HG02798 (cell line): ENCODE data around the gene TRIL.

Experiments used
- ATAC-seq: cut with Tn5 transposase; IDR thresholded peaks from one replicate; pipeline ENCODE4 v1.9.1; 2021; ENCODE audit warnings: mild to moderate bottlenecking; ENCODE audit not compliant: unreplicated experiment, poor library complexity

TRIL gene

DNA sequence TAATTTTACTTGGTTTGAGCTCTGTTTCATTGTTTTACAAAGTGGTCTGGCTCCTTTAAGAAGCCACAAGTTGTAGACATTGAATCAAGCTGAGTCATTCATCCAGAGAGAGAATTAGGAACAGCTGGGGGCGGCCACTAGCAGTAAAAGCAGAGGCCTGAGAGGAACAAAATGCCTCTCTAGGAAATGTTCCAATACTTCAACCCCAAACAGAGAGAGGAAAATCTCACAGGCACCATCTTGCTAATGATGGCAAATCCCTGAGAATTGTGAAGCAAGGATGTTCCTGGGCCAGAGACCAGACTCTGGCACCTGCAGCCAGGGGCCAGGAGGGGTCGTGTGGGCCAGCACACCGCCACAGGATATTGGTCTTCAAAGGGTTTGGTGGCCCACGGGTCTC, 26.5 kb upstream of the TRIL start:
- no peak for ATAC-seq

- no peak for ATAC-seq
Observed at GRCh38 chr7:28984217-28984616, 26.1 kb upstream of the TRIL start.

DNA sequence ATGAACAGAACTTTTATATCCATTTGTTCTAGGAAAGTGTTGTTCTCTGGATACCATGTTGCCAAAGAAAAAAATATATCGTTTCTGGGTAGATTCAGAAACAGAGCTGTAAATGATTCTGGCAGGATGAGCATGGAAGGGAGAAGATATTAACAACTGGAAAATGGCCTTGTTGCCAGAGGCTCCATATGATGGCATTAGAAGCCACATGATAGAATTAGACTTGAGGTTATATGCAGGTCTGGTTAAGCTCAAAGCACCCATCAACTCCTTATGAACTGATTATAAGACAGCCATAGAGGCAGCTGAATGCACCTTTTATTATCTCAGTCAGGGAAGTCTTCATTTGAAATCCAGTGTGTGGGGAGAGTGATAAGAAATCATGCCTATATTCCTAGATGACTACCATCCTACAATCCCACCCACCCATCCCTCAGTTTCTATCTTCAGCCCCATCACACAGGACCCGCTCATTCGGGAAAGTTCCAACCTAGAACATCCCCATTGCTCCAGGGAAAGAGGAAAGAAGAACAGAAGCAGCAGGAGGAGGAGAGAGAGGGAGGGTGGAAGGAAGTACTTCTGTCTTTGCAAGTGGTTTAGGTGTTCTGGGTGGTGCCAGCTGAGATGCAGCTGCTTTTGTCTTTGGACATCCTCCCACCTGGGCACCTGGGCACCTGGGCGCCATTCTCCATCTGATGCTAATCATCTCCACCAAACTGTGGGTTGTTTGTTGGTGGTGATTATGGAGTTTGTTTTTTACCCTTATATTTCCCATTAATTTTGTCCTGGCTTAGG, 25.5 kb upstream of the TRIL start:
- no peak for ATAC-seq

DNA sequence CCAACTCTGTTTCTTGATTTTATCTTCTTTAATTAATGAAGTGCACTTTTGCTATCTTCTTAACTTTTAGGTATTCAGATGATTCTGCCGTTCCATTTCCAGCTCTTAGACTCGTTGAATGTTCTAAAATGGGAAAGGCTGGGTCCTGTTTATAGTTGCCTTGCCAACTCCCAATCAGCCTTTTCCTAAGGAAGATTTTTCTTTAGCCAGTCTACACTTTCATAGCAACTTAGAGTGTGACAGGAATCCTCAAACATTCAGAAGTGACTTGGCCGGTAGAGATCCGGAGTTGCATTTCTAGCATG, 23.0 kb upstream of the TRIL start:
- no peak for ATAC-seq

- no peak for ATAC-seq
Observed at GRCh38 chr7:28980451-28981160, 22.5 kb upstream of the TRIL start.

DNA sequence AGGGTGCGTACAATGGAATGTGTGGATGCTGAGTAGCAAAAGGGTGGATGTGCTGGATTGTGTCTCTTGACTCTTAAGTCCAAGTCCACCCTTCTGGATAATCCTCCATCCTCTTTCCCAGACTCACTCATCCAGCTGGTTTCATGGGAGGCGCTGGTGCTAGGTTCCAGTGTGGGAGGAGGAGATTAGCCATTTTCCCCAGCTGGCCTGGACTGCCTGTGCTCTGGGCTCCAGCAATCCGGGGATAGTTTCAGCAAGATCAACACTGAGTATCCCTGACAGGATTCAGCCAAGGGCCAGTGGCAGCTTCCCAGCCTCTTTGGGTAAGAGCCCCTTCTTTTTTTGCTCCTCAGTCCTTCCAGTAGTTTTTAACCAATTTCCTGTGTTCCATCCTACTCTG, 21.6 kb upstream of the TRIL start:
- no peak for ATAC-seq

DNA sequence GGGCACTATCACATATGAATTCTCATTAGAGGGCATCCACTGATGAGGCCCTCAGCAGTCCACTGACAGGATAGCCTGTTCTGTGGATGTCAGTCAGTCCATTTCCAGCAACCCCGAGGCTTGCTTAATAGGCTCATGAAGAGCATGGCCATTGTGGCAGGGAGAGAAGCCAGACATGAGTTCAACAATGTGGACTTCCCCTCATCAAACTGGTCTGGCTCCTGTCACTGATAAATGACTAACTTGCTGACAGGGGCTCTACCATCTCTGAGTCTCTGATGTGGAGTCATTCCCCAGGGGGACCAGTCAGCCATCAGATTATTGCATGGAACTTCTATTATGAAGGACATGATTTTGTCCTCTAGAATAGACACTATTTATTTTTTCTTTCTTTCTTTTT, 19.8 kb upstream of the TRIL start:
- no peak for ATAC-seq

- ATAC-seq, result no peak
Observed at GRCh38 chr7:28976022-28976421, 17.9 kb upstream of the TRIL start.

DNA sequence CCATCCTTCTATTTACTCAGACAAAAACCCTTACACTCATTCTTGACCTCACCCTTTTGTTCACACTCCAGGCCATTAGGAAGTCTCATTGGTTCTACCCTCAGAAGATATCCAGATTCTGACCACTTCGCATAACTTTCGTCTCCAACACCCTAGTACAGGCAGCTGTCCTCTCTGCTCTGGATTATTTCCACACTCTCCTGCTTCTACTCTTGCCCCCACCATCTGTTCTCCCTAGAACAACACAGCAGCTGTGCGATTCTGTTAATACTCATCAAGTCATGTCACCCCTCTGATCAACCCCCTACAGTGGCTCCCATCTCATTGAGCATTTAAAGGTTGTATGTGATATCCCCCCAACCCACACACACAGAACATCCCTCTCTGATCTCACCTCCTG, 15.5 kb upstream of the TRIL start:
- no peak for ATAC-seq

DNA sequence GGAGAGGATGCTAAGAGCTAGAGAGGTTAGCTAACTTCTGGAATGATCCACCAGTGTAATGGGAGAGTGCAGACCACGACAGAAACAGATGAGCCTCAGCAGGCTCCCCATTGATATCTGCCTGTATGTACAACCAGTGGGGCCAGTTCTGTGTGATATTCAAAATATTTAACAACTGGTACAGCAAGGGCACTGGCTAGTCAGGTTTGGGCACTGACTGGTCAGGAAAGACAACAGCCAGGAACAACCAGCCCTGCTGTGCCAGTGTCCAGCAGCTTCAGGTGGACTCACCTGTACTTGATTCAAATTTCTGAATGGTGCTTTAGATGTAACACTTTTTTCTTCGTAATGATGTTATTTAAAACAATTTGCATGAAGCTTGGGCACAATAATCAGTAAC, 5.9 kb upstream of the TRIL start:
- no peak for ATAC-seq

DNA sequence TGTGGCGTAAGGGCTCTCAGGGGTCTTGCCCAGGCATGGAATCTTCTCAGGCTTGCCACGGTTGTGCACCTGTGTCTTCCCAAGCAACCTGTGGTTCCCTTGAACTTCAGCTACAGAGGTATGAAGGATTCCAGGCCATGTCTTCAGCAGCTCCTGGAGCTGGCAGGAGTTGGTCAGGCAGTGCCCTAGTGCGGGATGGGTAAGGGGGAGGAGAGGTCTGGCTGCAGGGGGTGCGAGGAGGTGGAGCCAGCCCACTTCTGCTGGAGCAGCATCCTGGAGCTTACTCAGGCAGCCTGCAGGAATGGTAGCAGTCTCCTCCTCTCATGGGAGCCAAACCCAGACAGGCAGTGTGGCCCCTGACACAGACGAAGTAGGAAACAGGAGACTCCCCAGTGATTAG, 3.8 kb upstream of the TRIL start:
- no peak for ATAC-seq

DNA sequence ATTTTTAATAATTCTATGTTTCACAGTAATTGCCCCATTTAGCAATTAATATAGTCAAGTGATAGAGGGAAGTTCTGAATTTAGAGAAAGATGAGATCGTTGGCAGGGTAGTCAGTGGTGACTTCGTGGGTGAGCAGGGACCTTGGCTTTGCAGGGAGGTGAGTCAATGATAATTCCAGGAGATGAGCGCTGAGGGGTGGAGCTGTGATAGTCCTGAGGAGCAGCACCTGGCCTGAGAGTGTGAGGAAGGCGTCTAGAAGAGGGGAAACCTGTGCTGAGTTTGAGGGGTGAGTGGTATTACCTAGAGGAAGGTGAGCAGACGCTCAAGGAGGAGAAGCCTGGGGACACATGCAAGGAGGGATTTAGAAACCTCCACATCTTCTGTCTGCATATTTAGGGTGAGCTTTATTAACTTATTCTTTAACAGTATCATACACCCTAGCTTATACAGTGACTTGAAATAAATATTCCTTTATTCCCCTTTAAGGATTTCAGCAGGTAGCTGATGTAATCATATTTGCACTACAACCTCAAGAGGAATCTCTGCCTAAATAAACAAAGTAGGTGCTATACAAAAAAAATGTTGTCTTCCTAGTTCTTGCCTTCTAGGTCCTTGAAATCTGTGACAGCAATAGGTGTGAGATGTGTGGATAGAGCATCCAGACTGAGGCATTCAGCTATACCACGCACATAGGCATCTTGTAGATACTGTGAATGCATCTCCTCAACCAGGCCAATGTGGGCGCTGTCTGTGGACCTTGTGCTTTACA, 2.1 kb upstream of the TRIL start:
- no peak for ATAC-seq

GRCh38 chr7:28958980-28959347, 834 bp upstream of the TRIL start:
- ATAC-seq, result no peak

- ATAC-seq, result no peak
Observed at GRCh38 chr7:28957751-28958234, 337 bp downstream of the TRIL start.

GRCh38 chr7:28957064-28957750, 923 bp downstream of the TRIL start:
- no peak for ATAC-seq

DNA sequence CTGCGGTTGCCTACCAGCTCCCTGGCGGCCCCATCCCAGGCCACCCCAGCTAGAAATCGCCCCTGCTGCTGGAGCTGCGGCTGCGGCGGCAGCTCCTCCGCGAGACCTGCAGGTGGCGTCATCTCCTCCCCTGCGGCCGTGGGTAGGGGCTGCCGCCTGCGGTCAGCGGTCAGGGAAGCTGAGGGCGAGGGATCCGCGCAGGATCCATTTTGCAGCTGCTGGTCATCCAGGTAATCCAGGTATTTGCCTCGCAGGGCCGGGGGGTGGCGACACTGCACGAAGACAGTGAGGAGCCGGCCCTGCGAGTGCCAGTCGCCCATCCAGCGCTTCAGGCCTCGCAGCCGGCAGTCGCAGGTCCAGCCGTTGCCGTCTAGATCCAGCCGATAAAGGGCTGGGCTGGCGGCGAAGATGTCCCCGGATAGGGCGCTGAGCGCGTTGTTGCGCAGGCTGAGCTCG, 1.5 kb downstream of the TRIL start:
- ATAC-seq, result no peak

- no peak for ATAC-seq
Observed at GRCh38 chr7:28955718-28956607, 2.2 kb downstream of the TRIL start.

GRCh38 chr7:28955356-28955717, 2.8 kb downstream of the TRIL start:
- ATAC-seq, result no peak

DNA sequence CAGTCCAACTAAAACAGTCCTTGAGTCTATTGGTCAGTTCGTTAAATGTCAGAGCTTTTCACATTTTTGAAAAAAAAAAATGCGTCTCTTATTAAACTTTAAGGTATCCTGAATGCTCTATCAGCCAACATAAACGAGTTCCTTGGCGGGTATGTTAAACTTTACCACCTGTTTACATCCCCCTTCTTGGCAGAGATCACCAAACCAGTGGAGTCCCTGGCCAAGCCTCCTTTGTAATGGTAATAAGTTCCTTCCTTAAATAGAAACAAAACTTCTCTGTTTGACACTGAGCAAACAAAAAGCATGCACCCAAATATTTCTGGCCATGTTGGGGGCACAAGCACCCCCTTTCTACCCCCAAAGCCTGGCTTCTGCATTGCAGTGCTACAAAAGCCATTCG, 3.2 kb downstream of the TRIL start:
- ATAC-seq, result no peak

DNA sequence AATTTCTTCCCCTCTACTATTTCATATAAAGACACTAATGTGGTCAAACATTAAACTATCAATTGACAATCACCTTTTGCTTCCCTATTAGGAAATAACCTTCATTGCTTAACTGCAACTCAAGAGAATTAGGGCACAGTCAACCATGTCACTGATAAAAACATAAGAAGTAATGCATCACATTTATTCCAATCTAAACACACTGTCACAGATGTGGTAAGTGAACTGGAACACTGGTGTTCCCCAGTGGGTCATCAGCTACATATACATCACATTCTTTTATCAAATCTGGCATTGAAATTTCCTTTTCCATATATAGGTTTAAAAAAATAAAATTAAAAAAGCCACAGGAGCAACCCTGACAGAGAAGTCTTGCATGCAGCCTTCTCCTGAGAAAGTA, 3.7 kb downstream of the TRIL start:
- ATAC-seq, result no peak
